Measurements from ENCODE around the gene CHIA. TPM values are rescaled to one million over a fixed set of nuclear protein-coding genes. Genes with fewer than 3 reads are reported as not detected.

CHIA gene
- total RNA-seq, 2 experiments from 2014 or later: not detected

DNA sequence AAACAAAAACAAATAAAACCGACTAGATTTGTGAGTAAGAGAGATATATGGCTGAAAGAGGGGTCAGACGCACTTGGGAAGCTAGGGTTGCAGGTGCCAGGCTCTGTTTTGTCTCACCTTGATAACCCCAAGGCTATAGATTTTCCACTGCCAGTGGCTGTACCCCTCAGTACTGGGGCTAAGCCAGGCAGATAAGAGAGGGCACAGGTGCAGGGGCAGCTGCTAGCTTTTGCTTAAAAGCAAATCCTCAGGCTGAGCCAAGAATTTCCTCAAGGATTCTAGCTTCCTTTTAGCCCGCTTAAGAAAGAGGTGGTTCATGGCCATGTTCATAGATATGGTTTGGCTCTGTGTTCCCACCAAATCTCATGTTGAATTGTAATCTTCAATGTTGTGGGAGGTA, 79.0 kb downstream of the CHIA start:
- no peak for DNase-seq
- Mint-ChIP-seq H3K36me3 (no peaks in the 10 kb centered on the region), H3K9me3 (no peaks in the 10 kb centered on the region), H3K27me3 (peaks cover 30% of the 10 kb centered on the region), H3K4me1 (no peaks in the 10 kb centered on the region), H3K4me3 (no peak overlapping the region), H3K27ac (no peak overlapping the region)

Other genes with a start within 250 kb of the CHIA start
- 10 to 100 TPM; 25.6 to 26.8 TPM for gene DRAM2, start 150.8 kb upstream of the CHIA start, total RNA-seq
- 10 to 100 TPM; 34.8 to 35.9 TPM for gene CEPT1, start 150.6 kb upstream of the CHIA start, total RNA-seq
- gene DENND2D, start 90.2 kb upstream of the CHIA start, total RNA-seq: 100 to 1,000 TPM; 201 to 203 TPM
- gene CHI3L2, start 63.1 kb upstream of the CHIA start, total RNA-seq: 1 to 10 TPM; 5.1 to 9.2 TPM
- gene OVGP1, start 136.9 kb downstream of the CHIA start, total RNA-seq: under 1 TPM; 0.56 to 0.74 TPM
- gene WDR77, start 158.4 kb downstream of the CHIA start, total RNA-seq: 10 to 100 TPM; 77.4 to 79.7 TPM
- 100 to 1,000 TPM; 407 to 419 TPM for gene ATP5PB, start 158.6 kb downstream of the CHIA start, total RNA-seq
- gene C1orf162, start 183.1 kb downstream of the CHIA start, total RNA-seq: 1 to 10 TPM; 3.6 to 3.8 TPM
- not detected for gene ADORA3, start 212.8 kb downstream of the CHIA start, total RNA-seq
- gene TMIGD3, start 212.8 kb downstream of the CHIA start, total RNA-seq: not detected